CD4-positive, alpha-beta T cell (primary cell): ENCODE results near the gene NEK10. TPM values are rescaled to one million over a fixed set of nuclear protein-coding genes. Genes with fewer than 3 reads are reported as not detected.

Experiments
- ATAC-seq: fragments of 200-7000 bp; cut with Tn5 transposase; one replicate; pipeline ENCODE4 v1.10.0; 2022; ENCODE audit warnings: mild to moderate bottlenecking; ENCODE audit not compliant: poor library complexity
- CTCF ChIA-PET: fragments of 350-600 bp; sonication (Branson Sonifier 250); formaldehyde crosslinking; loops from one replicate; lab custom pipeline; 2021; ENCODE audit warnings: antibody characterized with exemption, inconsistent platforms; lab: Charles Lee
- POLR2A ChIA-PET: fragments of 350-600 bp; sonication (Branson Sonifier 250); formaldehyde crosslinking; loops from one replicate; lab custom pipeline; 2021; ENCODE audit warnings: antibody characterized with exemption, inconsistent platforms; lab: Charles Lee
- DNase-seq, 14 experiments: peaks; one replicate each; pipeline ENCODE4 v3.0.0-alpha.2; 2013 to 2020; ENCODE audit warnings: mixed read lengths in 2 of 14
- H3K27ac ChIP-seq, 2 donors: one replicate each; pipeline versions ENCODE4 v1.5.1 to v1.7.0; 2013; ENCODE audit warnings: low read length in 2 of 2, low read depth in 1 of 2, mild to moderate bottlenecking in 1 of 2
- H3K27me3 ChIP-seq, 2 experiments: 1 replicate in 1 of 2; 2 replicates in 1 of 2; pipeline versions ENCODE4 v1.6.1 to v1.7.0; 2013; ENCODE audit warnings: low read length in 2 of 2, control low read depth in 1 of 2, mild to moderate bottlenecking in 1 of 2, moderate library complexity in 1 of 2; ENCODE audit not compliant: insufficient read depth in 2 of 2, control insufficient read depth in 1 of 2
- H3K36me3 ChIP-seq: one replicate; pipeline ENCODE4 v1.6.1; 2013; ENCODE audit warnings: low read length, control low read depth; ENCODE audit not compliant: insufficient read depth
- H3K4me1 ChIP-seq: one replicate; pipeline ENCODE4 v1.6.1; 2013; ENCODE audit warnings: low read length, control low read depth; ENCODE audit not compliant: insufficient read depth
- H3K4me3 ChIP-seq: one replicate; pipeline ENCODE4 v1.5.1; 2013; ENCODE audit warnings: mild to moderate bottlenecking, low read length, moderate library complexity
- H3K9me3 ChIP-seq, 2 experiments: 1 replicate in 1 of 2; 2 replicates in 1 of 2; pipeline versions ENCODE4 v1.6.1 to v1.7.0; 2013; ENCODE audit warnings: low read length in 2 of 2, mild to moderate bottlenecking in 2 of 2, control low read depth in 1 of 2, moderate library complexity in 1 of 2; ENCODE audit not compliant: control insufficient read depth in 1 of 2, insufficient read depth in 1 of 2
- H3K27ac Mint-ChIP-seq: one replicate; pipeline ENCODE4 v1.8.0; 2020; ENCODE audit warnings: mixed read lengths
- H3K27me3 Mint-ChIP-seq: one replicate; pipeline ENCODE4 v1.8.0; 2021; ENCODE audit warnings: mixed read lengths
- H3K36me3 Mint-ChIP-seq: one replicate; pipeline ENCODE4 v1.8.0; 2021; ENCODE audit warnings: low read depth, mixed read lengths
- H3K4me1 Mint-ChIP-seq: one replicate; pipeline ENCODE4 v1.8.0; 2021; ENCODE audit warnings: low read depth, mixed read lengths
- H3K4me3 Mint-ChIP-seq: one replicate; pipeline ENCODE4 v1.8.0; 2020; ENCODE audit warnings: mild to moderate bottlenecking, mixed read lengths
- H3K9me3 Mint-ChIP-seq: one replicate; pipeline ENCODE4 v1.8.0; 2020; ENCODE audit warnings: mixed read lengths
- intact Hi-C, 2 experiments: fragments of 100-400 bp; cut with DNase I in 1 of 2; cut with micrococcal nuclease in 1 of 2; formaldehyde crosslinking; loops; one replicate each; pipeline versions ENCODE4 v1.15.1 to v1.9.0; 2023 to 2025; cut with DNase I, micrococcal nuclease
- total RNA-seq, 174 experiments: library from RNA in 2 of 174; stranded (reverse) in 2 of 174; gene quantifications; one replicate each; pipeline ENCODE4 v1.2.3 and lab custom pipeline; 2021 to 2026
- TF ChIP-seq, protein P1 (sequence below): fragments of 200-600 bp; IDR thresholded peaks from one replicate; pipeline ENCODE4 v1.8.0; 2022; ENCODE audit warnings: antibody characterized with exemption, mild to moderate bottlenecking

NEK10 gene
- total RNA-seq, 2 experiments from 2014 or later, result 0.61 to 0.77 TPM

DNA sequence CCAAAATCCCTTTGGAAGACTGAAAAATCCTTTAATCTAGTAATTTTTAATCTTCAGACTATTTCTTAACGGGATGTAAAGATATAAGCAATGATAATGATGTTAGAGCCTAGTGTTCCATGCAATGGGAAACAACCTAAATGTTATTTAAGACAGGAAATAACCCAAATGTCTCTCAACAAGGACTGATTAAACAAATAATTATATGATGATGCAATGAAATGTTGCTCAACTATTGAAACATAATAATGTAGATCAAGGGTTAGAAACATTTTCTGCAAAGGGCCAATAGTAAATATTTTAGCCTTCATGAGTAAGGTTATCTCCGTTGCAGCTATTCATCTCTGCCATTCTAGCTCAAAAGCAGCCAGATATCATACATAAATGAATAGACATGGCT, 275.4 kb downstream of the NEK10 start:
- Histone ChIP-seq H3K9me3 (no peaks in the 10 kb centered on the region), H3K36me3 (no peaks in the 10 kb centered on the region), H3K4me1 (no peaks in the 10 kb centered on the region), H3K27me3 (no peaks in the 10 kb centered on the region), H3K4me3 (no peak overlapping the region), H3K27ac (no peak overlapping the region)
- no peaks in the 10 kb centered on the region for H3K9me3 Mint-ChIP-seq
- CTCF ChIA-PET, result no interaction called here
- TF ChIP-seq, protein P1, sequence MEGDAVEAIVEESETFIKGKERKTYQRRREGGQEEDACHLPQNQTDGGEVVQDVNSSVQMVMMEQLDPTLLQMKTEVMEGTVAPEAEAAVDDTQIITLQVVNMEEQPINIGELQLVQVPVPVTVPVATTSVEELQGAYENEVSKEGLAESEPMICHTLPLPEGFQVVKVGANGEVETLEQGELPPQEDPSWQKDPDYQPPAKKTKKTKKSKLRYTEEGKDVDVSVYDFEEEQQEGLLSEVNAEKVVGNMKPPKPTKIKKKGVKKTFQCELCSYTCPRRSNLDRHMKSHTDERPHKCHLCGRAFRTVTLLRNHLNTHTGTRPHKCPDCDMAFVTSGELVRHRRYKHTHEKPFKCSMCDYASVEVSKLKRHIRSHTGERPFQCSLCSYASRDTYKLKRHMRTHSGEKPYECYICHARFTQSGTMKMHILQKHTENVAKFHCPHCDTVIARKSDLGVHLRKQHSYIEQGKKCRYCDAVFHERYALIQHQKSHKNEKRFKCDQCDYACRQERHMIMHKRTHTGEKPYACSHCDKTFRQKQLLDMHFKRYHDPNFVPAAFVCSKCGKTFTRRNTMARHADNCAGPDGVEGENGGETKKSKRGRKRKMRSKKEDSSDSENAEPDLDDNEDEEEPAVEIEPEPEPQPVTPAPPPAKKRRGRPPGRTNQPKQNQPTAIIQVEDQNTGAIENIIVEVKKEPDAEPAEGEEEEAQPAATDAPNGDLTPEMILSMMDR, result no peak
- DNase-seq, result no peak
- POLR2A ChIA-PET, result interaction anchor here (0.6 kb wide), 1 partner anchor 62 kb away, joined by 3 read pairs; no protein-coding TSS in a partner anchor
- H3K36me3 Mint-ChIP-seq, result no peaks in the 10 kb centered on the region
- intact Hi-C loops, result no loop called here
- no peak overlapping the region for H3K27ac Mint-ChIP-seq
- no peak overlapping the region for H3K4me3 Mint-ChIP-seq
- no peak for ATAC-seq
- H3K27me3 Mint-ChIP-seq, result no peaks in the 10 kb centered on the region
- H3K4me1 Mint-ChIP-seq, result no peaks in the 10 kb centered on the region

DNA sequence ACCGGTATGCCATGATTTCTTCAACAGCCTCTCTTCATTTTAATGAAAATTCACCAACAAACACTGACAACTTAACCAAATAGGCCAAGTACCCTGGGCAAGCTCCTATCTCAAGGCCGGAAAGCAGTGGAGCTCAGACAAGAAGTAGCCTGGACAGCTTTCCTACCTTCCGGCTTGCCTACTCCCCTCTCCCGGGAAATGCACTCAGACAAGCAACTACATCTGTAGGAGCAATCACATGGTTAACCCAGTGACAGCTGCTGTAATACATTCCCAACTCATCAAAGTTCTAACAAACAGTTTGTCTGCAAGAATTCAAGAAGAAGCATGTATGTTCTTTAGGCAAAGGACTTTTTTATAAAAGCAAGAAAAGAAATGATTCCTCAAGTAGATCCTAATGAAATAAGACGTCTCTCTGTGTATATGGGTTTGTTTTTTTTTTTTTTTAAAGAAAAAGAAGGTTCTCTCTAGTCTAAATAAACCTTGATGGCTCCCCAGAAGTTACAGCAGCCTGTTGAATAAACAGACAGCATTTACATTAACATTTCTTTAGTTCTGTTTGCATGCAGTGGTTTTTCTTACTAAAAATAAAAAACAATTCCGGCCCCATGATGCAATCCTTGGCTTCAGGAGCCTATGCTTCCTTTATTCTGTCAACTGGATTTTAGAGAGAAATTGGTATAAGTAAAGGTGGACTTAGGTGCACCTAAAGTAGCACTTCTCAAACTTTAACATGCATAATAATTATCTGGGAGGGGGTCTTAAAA, 278.7 kb downstream of the NEK10 start:
- intact Hi-C loops, result no loop called here
- ChIA-PET POLR2A (no interaction called here), CTCF (no interaction called here)
- Mint-ChIP-seq H3K27me3 (peaks cover 3% of the 10 kb centered on the region), H3K4me3 (no peak overlapping the region), H3K27ac (no peak overlapping the region), H3K9me3 (no peaks in the 10 kb centered on the region), H3K36me3 (no peaks in the 10 kb centered on the region), H3K4me1 (no peaks in the 10 kb centered on the region)
- no peak overlapping the region for H3K27ac ChIP-seq
- TF ChIP-seq, protein P1, result no peak
- no peaks in the 10 kb centered on the region for H3K9me3 ChIP-seq
- no peak for ATAC-seq
- no peaks in the 10 kb centered on the region for H3K4me1 ChIP-seq
- H3K4me3 ChIP-seq, result no peak overlapping the region
- no peak for DNase-seq
- H3K27me3 ChIP-seq, result no peaks in the 10 kb centered on the region
- H3K36me3 ChIP-seq, result no peaks in the 10 kb centered on the region

DNA sequence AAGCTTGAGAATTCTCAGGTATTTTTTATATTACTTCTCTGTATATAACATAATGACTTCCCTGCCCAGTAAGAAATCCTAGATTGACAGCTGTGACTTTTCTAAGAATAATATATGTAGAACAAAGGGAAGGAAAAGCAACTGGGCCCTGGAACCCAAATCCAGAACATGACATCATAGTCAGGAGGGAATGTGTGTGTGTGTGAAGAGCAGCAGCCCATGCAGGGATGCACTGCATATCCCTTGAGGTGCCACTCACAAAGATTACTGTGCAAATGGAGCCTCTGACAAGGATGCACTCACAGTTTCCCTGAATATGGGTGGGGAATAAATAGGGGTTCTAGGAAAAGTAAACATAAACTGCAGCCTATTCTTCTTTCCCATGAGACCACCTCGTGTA, 279.5 kb downstream of the NEK10 start:
- Mint-ChIP-seq H3K4me3 (no peak overlapping the region), H3K4me1 (no peaks in the 10 kb centered on the region), H3K36me3 (no peaks in the 10 kb centered on the region), H3K27ac (no peak overlapping the region), H3K27me3 (peaks cover 6% of the 10 kb centered on the region), H3K9me3 (no peaks in the 10 kb centered on the region)
- no peaks in the 10 kb centered on the region for H3K9me3 ChIP-seq
- no peak overlapping the region for H3K4me3 ChIP-seq
- H3K27ac ChIP-seq, result no peak overlapping the region
- POLR2A ChIA-PET, result no interaction called here
- no peaks in the 10 kb centered on the region for H3K27me3 ChIP-seq
- no peak for ATAC-seq
- DNase-seq, result no peak
- TF ChIP-seq, protein P1, result no peak
- H3K36me3 ChIP-seq, result no peaks in the 10 kb centered on the region
- CTCF ChIA-PET, result no interaction called here
- intact Hi-C loops, result no loop called here
- no peaks in the 10 kb centered on the region for H3K4me1 ChIP-seq
